Activated CD4-positive, alpha-beta T cell treated with anti-CD3 and anti-CD28 coated beads, Interleukin-2, amount 50 U/mL, for 4 hours (primary cell): Measurements from ENCODE around the gene PIP5K1C.
"Not testable (repeated sequence)": the region's sequence is repeated elsewhere in the genome, so short reads cannot be mapped to it uniquely, and the experiment has no call there.

ENCODE experiments used
- DNase-seq, 2 experiments: peaks; one replicate each; pipeline ENCODE4 v3.0.0-alpha.2; 2020

PIP5K1C gene

GRCh38 chr19:3584036-3584802 is 116.0 kb downstream of the PIP5K1C start:
- DNase-seq = not testable (repeated sequence)

DNA sequence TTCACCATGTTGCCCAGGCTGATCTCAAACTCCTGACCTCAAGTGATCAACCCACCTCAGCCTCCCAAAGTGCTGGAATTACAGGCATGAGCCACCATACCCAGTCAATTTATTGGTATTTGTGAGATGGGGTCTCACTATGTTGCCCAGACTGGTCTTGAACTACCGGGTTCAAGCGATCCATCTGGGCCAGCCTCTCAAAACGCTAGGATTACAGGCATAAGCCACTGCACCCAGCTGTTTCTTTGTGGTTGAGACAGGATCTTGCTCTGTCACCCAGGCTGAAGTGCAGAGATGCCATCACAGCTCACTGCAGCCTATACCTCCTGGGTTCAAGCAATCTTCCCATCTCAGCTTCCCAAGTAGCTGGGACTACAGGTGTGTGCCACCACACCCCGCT is 118.5 kb downstream of the PIP5K1C start:
- DNase-seq = not testable (repeated sequence)
